Heart right ventricle (tissue), 16 donors: ENCODE results near the gene ITPRIPL1. TPM values are rescaled to one million over a fixed set of nuclear protein-coding genes. Genes with fewer than 3 reads are reported as not detected.

Experiments
- ATAC-seq, 8 donors: fragments of 200-7000 bp; cut with Tn5 transposase; one replicate each; pipeline ENCODE4 v1.9.1; 2020; ENCODE audit warnings: mild to moderate bottlenecking in 8 of 8, moderate library complexity in 8 of 8, moderate number of reproducible peaks in 1 of 8
- DNase-seq, 2 donors: peaks; one replicate each; pipeline ENCODE4 v3.0.0-alpha.2; 2020
- H3K27ac ChIP-seq, 10 donors: fragments of 200-600 bp; sonication (generic) in 2 of 10; one replicate each; pipeline versions ENCODE4 v1.5.0 to v1.8.0; 2020 to 2022; ENCODE audit warnings: mild to moderate bottlenecking in 3 of 10
- H3K27me3 ChIP-seq, 7 donors: fragments of 200-600 bp; one replicate each; pipeline ENCODE4 v1.8.0; 2021 to 2022; ENCODE audit warnings: mild to moderate bottlenecking in 2 of 7
- H3K36me3 ChIP-seq, 9 donors: fragments of 200-600 bp; sonication (generic) in 1 of 9; one replicate each; pipeline versions ENCODE4 v1.5.0 to v1.8.0; 2020 to 2022; ENCODE audit warnings: mild to moderate bottlenecking in 2 of 9
- H3K4me1 ChIP-seq, 9 donors: fragments of 200-600 bp; sonication (generic) in 1 of 9; one replicate each; pipeline versions ENCODE4 v1.5.0 to v1.8.0; 2020 to 2022; ENCODE audit warnings: mild to moderate bottlenecking in 4 of 9
- H3K4me3 ChIP-seq, 10 donors: fragments of 200-600 bp; sonication (generic) in 2 of 10; one replicate each; pipeline versions ENCODE4 v1.5.0 to v1.8.0; 2020 to 2022; ENCODE audit warnings: mild to moderate bottlenecking in 7 of 10, moderate library complexity in 2 of 10
- H3K9me3 ChIP-seq, 11 donors: fragments of 200-600 bp in 10 of 11; sonication (generic) in 2 of 11; one replicate each; pipeline versions ENCODE4 v1.5.0 to v1.8.0; 2013 to 2022; ENCODE audit warnings: mild to moderate bottlenecking in 2 of 11, control low read depth in 1 of 11, moderate library complexity in 1 of 11
- CTCF ChIP-seq, 9 donors: fragments of 200-600 bp; sonication (generic) in 2 of 9; IDR thresholded peaks; one replicate each; pipeline versions ENCODE4 v1.5.0 to v1.8.0; 2021 to 2022; ENCODE audit warnings: antibody characterized with exemption in 9 of 9, mild to moderate bottlenecking in 5 of 9, moderate library complexity in 1 of 9
- WGBS, 2 donors: extraction: QIAGEN DNeasy Blood & Tissue Kit; methylation state at CpG; one replicate each; pipeline ENCODE4 v1.1.7; 2013; ENCODE audit warnings: inconsistent platforms in 1 of 2; 5-methylcytosine and 5-hydroxymethylcytosine counted together
- intact Hi-C, 10 donors: fragments of 100-400 bp; cut with DNase I; formaldehyde crosslinking; loops; one replicate each; pipeline versions ENCODE4 v1.11.1 to v1.14.2; 2022
- polyA plus RNA-seq, 2 donors: library from polyadenylated mRNA; stranded (reverse); fragments of 200-250 nt; gene quantifications; one replicate each; pipeline ENCODE4 v1.2.3, GENCODE V29; 2013
- total RNA-seq, 10 donors: library from RNA; stranded (reverse); fragmentation: NEBNext Ultra II Directional in 3 of 10; extraction: Animal tissue kit (Norgen Biotek cat#: 25700) in 3 of 10; gene quantifications; one replicate each; pipeline versions ENCODE4 v1.2.1 to v1.2.4, GENCODE V29; 2021 to 2023
- donor health status: Arrhythmogenic right ventricular cardiomyopathy.
- donor health status: ischemic (EF 13 %, LVEDD 7.1; RV severe dilation, severe dysfunction).
- donor health status: healthy with polysubstance abuse.
- donor health status: DM: no; HTN: yes; CAD: no.
- donor health status: DM: no; HTN: no; CAD: no.
- donor health status: ischemic (EF 25% LVEDD 6.9; RV normal size, moderate dysfunction).
- donor health status: ischemic (EF 25% LVEDD 5.7; RV mildly dilated, moderate dysfunction).
- donor health status: healthy.
- donor health status: DM: yes; HTN: yes; CAD: no.
- donor health status: Ischemic cardiomyopathy.
- donor health status: ischemic (EF 35%, LVEDD 5.7; RV mildly dilated, moderate dysfunction).
- donor health status: nonischemic (EF 11% LVEDD 7.7; RV severe dilation, severe dysfunction).
- donor health status: DM: yes; HTN: yes; CAD: no.
- donor health status: PGD.
- donor health status: ischemic (EF 29% LVEDD 5.4; RV normal size, mild dysfunction).
- donor health status: nonischemic (EF 23%, LVEDD 6.1; RV moderate dilation, normal function).

ITPRIPL1 gene
- total and polyA plus RNA-seq, 12 donors: 0.30 to 3.4 (median 1.1) TPM

GRCh38 chr2:96333708-96334107 lies 8.6 kb downstream of the ITPRIPL1 start:
- TF ChIP-seq CTCF (IDR thresholded peaks at IDR 0.05): no peak
- H3K27me3 ChIP-seq: no peaks in the 10 kb centered on the region
- DNase-seq: no peak
- intact Hi-C loops: no loop called here
- H3K27ac ChIP-seq: peak overlapping the region in 1 of 10 donors; percentile 22
- H3K4me1 ChIP-seq: peaks cover 0 to 48% (median 27%) of the 10 kb centered on the region in 9 donors
- WGBS, 2 donors: 76 to 79% methylated on average over 3 of the region's 3 CpGs
- ATAC-seq: no peak
- H3K36me3 ChIP-seq: no peaks in the 10 kb centered on the region
- no peaks in the 10 kb centered on the region for H3K9me3 ChIP-seq
- no peak overlapping the region for H3K4me3 ChIP-seq

- peaks cover 0 to 30% (median 13%) of the 10 kb centered on the region in 9 donors for H3K4me1 ChIP-seq
- peaks cover 0 to under 1% (median 0%) of the 10 kb centered on the region in 9 donors for H3K36me3 ChIP-seq
- H3K9me3 ChIP-seq: no peaks in the 10 kb centered on the region
- no peaks in the 10 kb centered on the region for H3K27me3 ChIP-seq
- intact Hi-C loops: no loop called here
- TF ChIP-seq CTCF (IDR thresholded peaks at IDR 0.05): no peak
- DNase-seq: no peak
- WGBS, 2 donors: 17% methylated on average over 15 of the region's 15 CpGs
- no peak for ATAC-seq
- H3K27ac ChIP-seq: peak overlapping the region in 3 of 10 donors; percentile 95 to 96 (median 95)
- peak overlapping the region in 9 of 10 donors; percentile 54 to 78 (median 67) for H3K4me3 ChIP-seq
These were observed 11.1 kb downstream of the ITPRIPL1 start for GRCh38 chr2:96336104-96336775.

DNA sequence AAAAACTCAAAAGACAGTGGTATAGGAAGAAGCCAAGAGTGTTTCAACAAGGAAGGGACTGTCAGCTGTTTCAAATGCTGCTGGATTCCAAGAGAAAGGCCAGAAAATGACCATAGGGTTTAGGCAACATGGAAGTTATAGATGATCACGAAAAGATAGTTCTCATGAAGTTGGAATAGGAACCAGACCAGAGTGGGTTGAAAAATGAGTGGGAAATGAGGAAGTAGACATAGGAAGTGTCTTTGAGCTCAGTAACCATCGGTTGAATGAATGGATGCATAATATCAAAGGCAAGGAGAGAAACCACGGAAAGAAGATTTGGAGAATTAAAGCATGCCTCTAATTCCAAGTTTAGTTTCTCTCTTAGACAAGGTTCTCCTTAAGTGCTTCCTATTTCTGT lies 11.8 kb downstream of the ITPRIPL1 start:
- no peaks in the 10 kb centered on the region for H3K9me3 ChIP-seq
- H3K36me3 ChIP-seq: peaks cover 0 to 7% (median 0%) of the 10 kb centered on the region in 9 donors
- 87 to 92% methylated on average over 3 of the region's 3 CpGs for WGBS, 2 donors
- peaks cover 0 to 30% (median 13%) of the 10 kb centered on the region in 9 donors for H3K4me1 ChIP-seq
- ATAC-seq (no peak), DNase-seq (no peak)
- no peaks in the 10 kb centered on the region for H3K27me3 ChIP-seq
- peak overlapping the region in 1 of 10 donors; percentile 95 for H3K27ac ChIP-seq
- TF ChIP-seq CTCF (IDR thresholded peaks at IDR 0.05): no peak
- peak overlapping the region in 1 of 10 donors; percentile 66 for H3K4me3 ChIP-seq
- intact Hi-C loops: no loop called here

- Histone ChIP-seq H3K9me3 (no peaks in the 10 kb centered on the region), H3K36me3 (peaks cover 0 to 41% (median 0%) of the 10 kb centered on the region in 9 donors), H3K4me1 (peaks cover 0 to 26% (median 5%) of the 10 kb centered on the region in 9 donors), H3K27ac (peak overlapping the region in 1 of 10 donors; percentile 56), H3K4me3 (no peak overlapping the region), H3K27me3 (no peaks in the 10 kb centered on the region)
- 92 to 93% methylated on average over 9 of the region's 9 CpGs for WGBS, 2 donors
- no peak for TF ChIP-seq CTCF (IDR thresholded peaks at IDR 0.05)
- intact Hi-C loops: no loop called here
- no peak for ATAC-seq
- no peak for DNase-seq
These were observed 15.6 kb downstream of the ITPRIPL1 start for GRCh38 chr2:96340493-96341414.
